ENCODE measurements around the gene CRADD.

The CRADD gene

DNA sequence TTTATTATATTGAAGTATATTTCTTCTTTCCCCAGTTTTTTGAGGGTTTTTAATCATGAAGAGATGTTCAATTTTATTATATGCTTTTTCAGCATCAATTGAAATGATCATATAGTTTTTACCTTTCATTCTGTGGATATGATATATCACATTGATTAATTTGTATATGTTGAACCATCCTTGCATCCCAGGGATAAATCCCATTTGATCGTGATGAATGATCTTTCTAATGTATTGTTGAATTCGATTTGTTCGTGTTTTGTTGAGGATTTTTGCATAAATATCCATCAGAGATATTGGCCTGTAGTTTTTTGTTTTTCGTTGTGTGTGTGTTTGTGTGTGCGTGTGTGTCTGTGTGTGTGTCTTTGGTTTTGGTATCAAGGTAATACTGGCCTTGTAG is 196.4 kb downstream of the CRADD start:
- no peaks in the 10 kb centered on the region for H3K36me3 ChIP-seq (ENCODE audit: control insufficient read depth in 5 of 5, insufficient read depth in 5 of 5, low read length in 5 of 5)
- H3K9me3 ChIP-seq (ENCODE audit: control insufficient read depth in 5 of 5, low read length in 5 of 5), result peaks cover 0 to 29% (median 17%) of the 10 kb centered on the region in 5 donors
- H3K9ac ChIP-seq (ENCODE audit: low read length in 5 of 5), result no peak overlapping the region
- no peak overlapping the region for H3K27ac ChIP-seq (ENCODE audit: low read depth, low read length)
- no peaks in the 10 kb centered on the region for H3K27me3 ChIP-seq (ENCODE audit: control insufficient read depth in 5 of 5, insufficient read depth in 4 of 5, low read length in 5 of 5)
- peaks cover 0 to 6% (median 0%) of the 10 kb centered on the region in 5 donors for H3K4me1 ChIP-seq (ENCODE audit: control insufficient read depth in 5 of 5, insufficient read depth in 5 of 5, low read length in 5 of 5)
- H3K4me3 ChIP-seq (ENCODE audit: low read depth in 1 of 5, low read length in 5 of 5), result no peak overlapping the region

DNA sequence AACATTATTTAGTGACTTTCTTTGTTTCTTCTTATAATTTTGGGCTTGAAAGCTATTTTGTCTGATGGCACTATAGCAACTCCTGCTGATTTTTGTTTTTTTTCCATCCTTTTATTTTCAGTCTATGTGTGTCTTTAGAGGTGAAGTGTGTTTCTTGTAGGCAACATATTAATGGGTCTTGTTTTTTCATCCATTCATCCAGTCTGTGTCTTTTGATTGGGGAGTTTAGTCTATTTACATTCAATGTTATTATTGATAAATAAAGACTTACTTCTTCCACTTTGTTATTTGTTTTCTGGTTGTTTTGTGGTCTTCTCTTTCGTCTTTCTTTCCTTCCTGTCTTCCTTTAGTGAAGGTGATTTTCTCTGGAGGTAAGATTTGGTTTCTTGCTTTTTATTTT is 198.0 kb downstream of the CRADD start:
- Histone ChIP-seq H3K36me3 (ENCODE audit: control insufficient read depth in 5 of 5, insufficient read depth in 5 of 5, low read length in 5 of 5) (no peaks in the 10 kb centered on the region), H3K27ac (ENCODE audit: low read depth, low read length) (no peak overlapping the region), H3K4me1 (ENCODE audit: control insufficient read depth in 5 of 5, insufficient read depth in 5 of 5, low read length in 5 of 5) (peaks cover 0 to 6% (median 0%) of the 10 kb centered on the region in 5 donors), H3K4me3 (ENCODE audit: low read depth in 1 of 5, low read length in 5 of 5) (no peak overlapping the region), H3K9me3 (ENCODE audit: control insufficient read depth in 5 of 5, low read length in 5 of 5) (peaks cover 0 to 19% (median 14%) of the 10 kb centered on the region in 5 donors), H3K9ac (ENCODE audit: low read length in 5 of 5) (no peak overlapping the region), H3K27me3 (ENCODE audit: control insufficient read depth in 5 of 5, insufficient read depth in 4 of 5, low read length in 5 of 5) (no peaks in the 10 kb centered on the region)

DNA sequence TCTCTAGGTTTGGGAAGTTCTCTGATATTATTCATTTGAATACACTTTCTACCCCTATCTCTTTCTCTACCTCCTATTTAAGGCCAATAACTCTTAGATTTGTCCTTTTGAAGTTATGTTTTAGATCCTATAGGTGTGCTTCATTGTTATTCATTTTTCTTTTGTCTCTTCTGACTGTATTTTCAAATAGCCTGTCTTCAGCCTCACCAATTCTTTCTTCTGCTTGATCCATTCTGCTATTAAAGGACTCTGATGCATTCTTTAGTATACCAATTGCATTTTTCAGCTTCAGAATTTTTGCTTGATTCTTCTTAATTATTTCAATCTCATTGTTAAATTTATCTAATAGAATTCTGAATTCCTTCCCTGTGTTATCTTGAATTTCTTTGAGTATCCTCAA is 199.2 kb downstream of the CRADD start:
- Histone ChIP-seq H3K27me3 (ENCODE audit: control insufficient read depth in 5 of 5, insufficient read depth in 4 of 5, low read length in 5 of 5) (no peaks in the 10 kb centered on the region), H3K9me3 (ENCODE audit: control insufficient read depth in 5 of 5, low read length in 5 of 5) (peaks cover 0 to 17% (median 11%) of the 10 kb centered on the region in 5 donors), H3K9ac (ENCODE audit: low read length in 5 of 5) (no peak overlapping the region), H3K4me1 (ENCODE audit: control insufficient read depth in 5 of 5, insufficient read depth in 5 of 5, low read length in 5 of 5) (peaks cover 0 to 12% (median 0%) of the 10 kb centered on the region in 5 donors), H3K27ac (ENCODE audit: low read depth, low read length) (no peak overlapping the region), H3K36me3 (ENCODE audit: control insufficient read depth in 5 of 5, insufficient read depth in 5 of 5, low read length in 5 of 5) (no peaks in the 10 kb centered on the region), H3K4me3 (ENCODE audit: low read depth in 1 of 5, low read length in 5 of 5) (no peak overlapping the region)

DNA sequence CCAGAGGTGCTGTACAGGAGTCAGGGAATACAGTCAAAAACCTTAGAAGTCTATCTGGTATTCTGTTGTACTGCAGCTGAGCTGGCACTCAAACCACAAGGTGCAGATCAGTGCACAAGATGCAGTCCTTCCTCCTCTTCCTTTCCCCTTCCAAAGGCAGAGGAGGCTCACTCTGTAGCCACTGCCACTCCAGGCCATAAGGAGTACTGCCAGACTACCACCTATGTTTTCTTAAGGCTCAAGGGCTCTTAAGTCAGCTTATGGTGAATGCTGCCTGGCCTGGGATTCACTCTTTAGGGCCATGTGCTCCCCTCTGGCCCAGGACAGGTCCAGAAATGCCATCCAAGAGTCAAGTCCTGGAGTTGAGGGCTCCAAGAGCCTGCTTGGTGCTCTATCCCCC is 200.3 kb downstream of the CRADD start:
- H3K27me3 ChIP-seq (ENCODE audit: control insufficient read depth in 5 of 5, insufficient read depth in 4 of 5, low read length in 5 of 5), result no peaks in the 10 kb centered on the region
- H3K36me3 ChIP-seq (ENCODE audit: control insufficient read depth in 5 of 5, insufficient read depth in 5 of 5, low read length in 5 of 5), result no peaks in the 10 kb centered on the region
- H3K4me3 ChIP-seq (ENCODE audit: low read depth in 1 of 5, low read length in 5 of 5), result no peak overlapping the region
- no peak overlapping the region for H3K27ac ChIP-seq (ENCODE audit: low read depth, low read length)
- peaks cover 0 to 14% (median 8%) of the 10 kb centered on the region in 5 donors for H3K9me3 ChIP-seq (ENCODE audit: control insufficient read depth in 5 of 5, low read length in 5 of 5)
- no peak overlapping the region for H3K9ac ChIP-seq (ENCODE audit: low read length in 5 of 5)
- peaks cover 0 to 12% (median 0%) of the 10 kb centered on the region in 5 donors for H3K4me1 ChIP-seq (ENCODE audit: control insufficient read depth in 5 of 5, insufficient read depth in 5 of 5, low read length in 5 of 5)

DNA sequence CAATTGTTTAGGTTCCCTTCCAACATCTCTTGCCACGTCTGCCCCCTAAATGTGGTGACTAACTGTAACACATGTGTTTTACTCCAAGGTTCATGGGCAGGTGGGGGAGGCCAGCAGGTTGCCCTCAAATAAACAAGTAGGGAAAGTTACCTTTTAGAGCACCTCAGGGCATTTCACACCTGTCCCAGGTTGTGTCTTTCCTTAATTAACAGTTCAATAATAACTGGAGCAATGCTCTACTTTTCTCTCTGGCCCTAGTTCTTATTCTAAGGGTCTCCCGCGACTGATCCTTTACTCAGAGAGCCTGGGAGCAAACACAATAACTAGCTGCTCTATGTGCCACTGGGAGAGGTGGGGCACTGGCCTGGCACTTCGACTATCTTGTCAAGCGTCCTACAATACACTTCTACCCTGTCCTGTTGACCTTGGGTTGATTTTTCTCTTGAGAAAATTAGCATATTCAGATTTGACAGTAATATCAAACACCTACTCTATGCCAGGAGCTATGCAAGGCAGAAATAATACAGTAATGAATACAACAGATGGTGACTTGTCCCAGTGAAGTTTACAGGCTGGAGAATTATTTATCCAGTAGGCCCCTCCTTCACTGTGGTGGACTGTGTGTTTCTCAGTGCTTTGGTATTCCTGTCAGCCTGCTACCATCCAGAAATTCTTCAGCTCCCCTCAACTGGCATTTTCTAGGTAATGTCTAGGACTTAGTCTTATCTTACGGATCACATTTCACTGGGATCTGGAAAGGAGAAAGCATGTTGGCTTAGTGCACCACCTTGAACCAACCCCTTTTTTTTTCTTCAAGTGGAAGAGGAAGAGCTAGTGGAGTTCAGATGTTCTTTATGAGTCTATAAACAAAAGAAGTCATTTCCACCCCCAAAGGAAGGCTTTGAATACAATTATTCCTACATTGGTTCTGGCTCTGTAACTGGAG is 202.6 kb downstream of the CRADD start:
- Histone ChIP-seq H3K36me3 (ENCODE audit: control insufficient read depth in 5 of 5, insufficient read depth in 5 of 5, low read length in 5 of 5) (no peaks in the 10 kb centered on the region), H3K4me3 (ENCODE audit: low read depth in 1 of 5, low read length in 5 of 5) (no peak overlapping the region), H3K27me3 (ENCODE audit: control insufficient read depth in 5 of 5, insufficient read depth in 4 of 5, low read length in 5 of 5) (no peaks in the 10 kb centered on the region), H3K9me3 (ENCODE audit: control insufficient read depth in 5 of 5, low read length in 5 of 5) (peaks cover 0 to 11% (median 0%) of the 10 kb centered on the region in 5 donors), H3K4me1 (ENCODE audit: control insufficient read depth in 5 of 5, insufficient read depth in 5 of 5, low read length in 5 of 5) (peaks cover 0 to 12% (median 2%) of the 10 kb centered on the region in 5 donors), H3K9ac (ENCODE audit: low read length in 5 of 5) (no peak overlapping the region), H3K27ac (ENCODE audit: low read depth, low read length) (no peak overlapping the region)

DNA sequence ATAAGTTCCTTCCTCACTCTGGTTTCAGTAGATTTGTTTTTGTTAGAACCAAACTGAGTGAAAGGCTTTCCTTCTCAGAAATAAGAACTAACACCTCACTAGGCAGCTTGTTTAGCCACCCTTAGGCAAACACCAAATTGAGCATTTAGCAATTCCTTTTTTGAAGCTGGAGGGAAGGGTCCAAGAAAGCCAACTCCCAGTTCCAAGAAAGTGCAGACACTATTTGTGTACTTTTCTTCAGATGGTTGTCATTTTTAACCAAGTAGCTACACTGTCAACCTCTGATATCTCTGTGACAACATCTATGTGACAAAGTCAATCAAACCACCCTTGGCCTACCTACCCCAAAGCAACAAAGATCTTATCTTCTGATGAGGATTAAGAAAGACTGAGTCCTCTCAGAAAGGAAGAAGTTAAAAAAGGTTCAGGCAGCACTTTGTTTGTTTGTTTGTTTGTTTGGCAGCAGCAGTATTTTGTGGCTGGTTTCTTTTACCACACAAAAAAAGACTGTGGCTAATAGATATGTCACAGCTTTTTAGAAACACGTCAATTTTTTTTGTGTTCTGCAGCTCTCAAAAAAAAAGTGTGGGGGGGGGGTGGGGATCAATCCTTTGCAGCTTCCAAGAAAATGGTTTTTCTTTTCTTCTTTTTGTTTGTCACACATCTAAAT is 203.8 kb downstream of the CRADD start:
- H3K36me3 ChIP-seq (ENCODE audit: control insufficient read depth in 5 of 5, insufficient read depth in 5 of 5, low read length in 5 of 5), result no peaks in the 10 kb centered on the region
- H3K9ac ChIP-seq (ENCODE audit: low read length in 5 of 5), result no peak overlapping the region
- H3K27me3 ChIP-seq (ENCODE audit: control insufficient read depth in 5 of 5, insufficient read depth in 4 of 5, low read length in 5 of 5), result no peaks in the 10 kb centered on the region
- peaks cover 0 to 12% (median 2%) of the 10 kb centered on the region in 5 donors for H3K4me1 ChIP-seq (ENCODE audit: control insufficient read depth in 5 of 5, insufficient read depth in 5 of 5, low read length in 5 of 5)
- no peak overlapping the region for H3K4me3 ChIP-seq (ENCODE audit: low read depth in 1 of 5, low read length in 5 of 5)
- no peak overlapping the region for H3K27ac ChIP-seq (ENCODE audit: low read depth, low read length)
- H3K9me3 ChIP-seq (ENCODE audit: control insufficient read depth in 5 of 5, low read length in 5 of 5), result peaks cover 0 to 4% (median 0%) of the 10 kb centered on the region in 5 donors

DNA sequence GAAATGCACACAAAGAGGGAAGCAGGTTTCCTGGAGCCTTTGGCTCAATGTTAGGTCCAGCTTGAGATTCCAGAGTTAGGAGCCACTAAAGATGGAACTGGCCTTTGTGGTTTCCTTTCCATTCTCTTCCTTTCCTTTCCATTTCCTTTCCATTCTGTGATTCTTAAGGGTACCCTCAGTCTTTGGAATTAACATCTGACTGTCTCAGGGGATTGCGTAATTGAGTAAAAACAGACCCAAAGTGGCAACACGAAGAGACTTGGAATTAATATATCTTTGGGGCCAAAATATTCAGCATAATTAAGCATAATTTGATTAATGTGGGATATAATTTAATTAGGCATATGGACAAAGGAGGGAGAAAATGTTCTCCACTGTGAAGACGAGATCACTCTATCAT is 205.6 kb downstream of the CRADD start:
- no peak overlapping the region for H3K27ac ChIP-seq (ENCODE audit: low read depth, low read length)
- H3K9ac ChIP-seq (ENCODE audit: low read length in 5 of 5), result no peak overlapping the region
- no peaks in the 10 kb centered on the region for H3K36me3 ChIP-seq (ENCODE audit: control insufficient read depth in 5 of 5, insufficient read depth in 5 of 5, low read length in 5 of 5)
- peaks cover 6 to 17% (median 12%) of the 10 kb centered on the region in 5 donors for H3K4me1 ChIP-seq (ENCODE audit: control insufficient read depth in 5 of 5, insufficient read depth in 5 of 5, low read length in 5 of 5)
- H3K4me3 ChIP-seq (ENCODE audit: low read depth in 1 of 5, low read length in 5 of 5), result no peak overlapping the region
- H3K9me3 ChIP-seq (ENCODE audit: control insufficient read depth in 5 of 5, low read length in 5 of 5), result no peaks in the 10 kb centered on the region
- no peaks in the 10 kb centered on the region for H3K27me3 ChIP-seq (ENCODE audit: control insufficient read depth in 5 of 5, insufficient read depth in 4 of 5, low read length in 5 of 5)

DNA sequence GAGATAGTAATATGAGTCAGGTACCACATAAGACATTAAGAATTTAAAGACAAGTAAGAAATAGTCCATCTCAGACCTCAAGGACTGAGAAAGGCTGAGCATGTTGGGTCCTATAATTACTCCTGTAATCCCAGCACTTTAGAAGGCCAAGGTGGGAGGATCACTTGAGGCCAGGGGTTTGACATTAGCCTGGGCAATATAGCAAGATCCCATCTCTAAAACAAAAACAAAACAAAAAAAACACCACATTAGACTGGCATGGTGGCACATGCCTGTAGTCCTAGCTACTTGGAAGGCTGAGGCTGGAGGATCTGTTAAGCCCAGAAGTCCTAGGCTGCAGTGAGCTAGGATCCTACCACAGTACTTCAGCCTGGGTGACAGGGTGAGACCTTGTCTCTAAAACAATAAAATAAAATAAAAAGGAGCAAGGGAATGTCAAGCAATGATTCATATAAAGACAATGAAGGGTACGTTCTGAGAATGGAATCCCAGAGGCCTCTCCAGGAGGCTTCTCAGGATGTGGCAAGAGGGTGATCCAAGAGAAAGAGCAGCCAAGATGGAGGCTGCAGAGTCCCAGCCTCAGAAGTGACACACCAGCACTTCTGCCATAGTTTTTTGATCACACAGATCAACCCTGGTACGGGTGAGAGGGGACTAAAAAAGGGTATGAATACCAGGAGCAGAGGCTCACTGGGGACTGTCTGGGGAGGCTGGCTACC is 206.4 kb downstream of the CRADD start:
- no peak overlapping the region for H3K27ac ChIP-seq (ENCODE audit: low read depth, low read length)
- H3K36me3 ChIP-seq (ENCODE audit: control insufficient read depth in 5 of 5, insufficient read depth in 5 of 5, low read length in 5 of 5), result no peaks in the 10 kb centered on the region
- no peaks in the 10 kb centered on the region for H3K9me3 ChIP-seq (ENCODE audit: control insufficient read depth in 5 of 5, low read length in 5 of 5)
- H3K4me3 ChIP-seq (ENCODE audit: low read depth in 1 of 5, low read length in 5 of 5), result no peak overlapping the region
- H3K4me1 ChIP-seq (ENCODE audit: control insufficient read depth in 5 of 5, insufficient read depth in 5 of 5, low read length in 5 of 5), result peaks cover 6 to 17% (median 12%) of the 10 kb centered on the region in 5 donors
- no peak overlapping the region for H3K9ac ChIP-seq (ENCODE audit: low read length in 5 of 5)
- no peaks in the 10 kb centered on the region for H3K27me3 ChIP-seq (ENCODE audit: control insufficient read depth in 5 of 5, insufficient read depth in 4 of 5, low read length in 5 of 5)

DNA sequence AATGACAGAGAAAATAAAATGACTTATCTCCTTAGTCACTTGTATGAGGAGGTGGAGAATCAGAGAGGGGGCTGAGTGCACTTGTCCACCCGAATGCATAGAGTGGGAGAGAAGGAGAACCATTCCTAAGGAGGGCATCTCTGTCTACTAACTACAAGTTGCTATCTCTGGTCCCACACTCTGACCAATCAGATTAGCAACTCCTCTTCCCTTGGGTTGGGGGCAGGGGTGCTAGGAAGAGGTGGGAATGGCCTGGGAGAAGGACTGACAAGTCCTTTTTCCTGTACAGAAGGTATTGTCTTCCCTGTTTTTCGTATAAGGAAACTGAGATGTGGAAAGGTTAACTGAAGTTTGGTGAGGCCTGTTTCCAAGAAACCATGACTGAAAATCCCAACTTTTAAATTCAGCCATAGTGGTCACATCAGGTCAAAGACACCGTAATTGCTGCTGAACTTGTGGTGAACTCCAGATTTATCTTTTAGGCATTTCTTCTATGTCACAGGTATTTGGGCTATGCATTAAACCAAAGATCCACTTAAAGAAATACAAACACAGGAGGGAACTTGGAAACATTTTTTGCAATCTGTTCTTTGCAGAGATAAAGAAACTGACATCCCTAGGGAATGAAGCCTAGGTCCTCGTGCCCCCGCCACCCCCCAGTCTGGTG is 207.8 kb downstream of the CRADD start:
- Histone ChIP-seq H3K9me3 (ENCODE audit: control insufficient read depth in 5 of 5, low read length in 5 of 5) (no peaks in the 10 kb centered on the region), H3K27ac (ENCODE audit: low read depth, low read length) (no peak overlapping the region), H3K9ac (ENCODE audit: low read length in 5 of 5) (no peak overlapping the region), H3K4me3 (ENCODE audit: low read depth in 1 of 5, low read length in 5 of 5) (no peak overlapping the region), H3K27me3 (ENCODE audit: control insufficient read depth in 5 of 5, insufficient read depth in 4 of 5, low read length in 5 of 5) (no peaks in the 10 kb centered on the region), H3K36me3 (ENCODE audit: control insufficient read depth in 5 of 5, insufficient read depth in 5 of 5, low read length in 5 of 5) (no peaks in the 10 kb centered on the region), H3K4me1 (ENCODE audit: control insufficient read depth in 5 of 5, insufficient read depth in 5 of 5, low read length in 5 of 5) (peaks cover 6 to 17% (median 11%) of the 10 kb centered on the region in 5 donors)
